OCI-LY7 (cell line): ENCODE results near the gene G2E3. TPM values are rescaled to one million over a fixed set of nuclear protein-coding genes. Genes with fewer than 3 reads are reported as not detected.

Experiments used
- BruUV-seq: library from RNA; stranded (reverse); fragments of 400-500 nt; replicated peaks from 2 replicates; lab custom pipeline; 2021; lab: Mats Ljungman, UMichigan
- CTCF ChIA-PET: fragments of 300-600 bp; sonication (Branson Sonifier 250); formaldehyde crosslinking; loops from one replicate; lab custom pipeline; 2022; ENCODE audit warnings: antibody characterized with exemption; ENCODE audit not compliant: unreplicated experiment; lab: Charles Lee
- POLR2A ChIA-PET: fragments of 300-600 bp; sonication (Branson Sonifier 250); formaldehyde crosslinking; loops from one replicate; lab custom pipeline; 2022; ENCODE audit warnings: antibody characterized with exemption; lab: Charles Lee
- DNase-seq: peaks from one replicate; pipeline ENCODE4 v3.0.0-alpha.2; 2015; ENCODE audit warnings: low spot score
- H2AFZ ChIP-seq: fragments of 200-600 bp; sonication (generic), shearing (Covaris generic); 2 replicates; pipeline ENCODE4 v1.6.1; 2014; ENCODE audit warnings: mild to moderate bottlenecking, antibody characterized with exemption, low read length, moderate library complexity
- H3K27ac ChIP-seq: fragments of 200-600 bp; sonication (generic); 2 replicates; pipeline ENCODE4 v1.5.1; 2014; ENCODE audit warnings: mixed run types, low read depth, mild to moderate bottlenecking, moderate library complexity, low read length, inconsistent platforms; ENCODE audit not compliant: poor library complexity, severe bottlenecking
- H3K36me3 ChIP-seq: fragments of 200-600 bp; sonication (generic); 2 replicates; pipeline ENCODE4 v1.6.1; 2014; ENCODE audit warnings: mild to moderate bottlenecking, antibody characterized with exemption, low read length, moderate library complexity, mixed read lengths; ENCODE audit not compliant: insufficient read depth
- H3K4me1 ChIP-seq: fragments of 200-600 bp; sonication (generic); 2 replicates; pipeline ENCODE4 v1.5.1; 2014; ENCODE audit warnings: mild to moderate bottlenecking, low read length; ENCODE audit not compliant: insufficient read depth, poor library complexity, severe bottlenecking
- H3K4me2 ChIP-seq: fragments of 200-600 bp; sonication (generic); 2 replicates; pipeline ENCODE4 v1.6.1; 2014; ENCODE audit warnings: mild to moderate bottlenecking, low read length
- H3K4me3 ChIP-seq: fragments of 200-600 bp; sonication (generic); 2 replicates; pipeline ENCODE4 v1.5.1; 2014; ENCODE audit warnings: mild to moderate bottlenecking, low read depth, low read length; ENCODE audit not compliant: poor library complexity, severe bottlenecking
- H3K79me2 ChIP-seq: fragments of 200-600 bp; sonication (generic); 2 replicates; pipeline ENCODE4 v1.6.1; 2016; ENCODE audit warnings: low read depth, mild to moderate bottlenecking, low read length, moderate library complexity, mixed read lengths; ENCODE audit not compliant: insufficient read depth
- H3K9me2 ChIP-seq: fragments of 200-600 bp; sonication (generic); 2 replicates; pipeline ENCODE4 v1.6.1; 2016; ENCODE audit warnings: mild to moderate bottlenecking, low read length, mixed read lengths; ENCODE audit not compliant: insufficient read depth
- H3K9me3 ChIP-seq: fragments of 200-600 bp; sonication (generic); 2 replicates; pipeline ENCODE4 v1.6.1; 2014; ENCODE audit warnings: mild to moderate bottlenecking, mixed run types, low read length, mixed read lengths
- H4K20me1 ChIP-seq: fragments of 200-600 bp; sonication (generic); 2 replicates; pipeline ENCODE4 v1.6.1; 2014; ENCODE audit warnings: mild to moderate bottlenecking, antibody characterized with exemption, low read length, moderate library complexity, mixed read lengths; ENCODE audit not compliant: insufficient read depth
- EZH2phosphoT487 ChIP-seq: fragments of 200-600 bp; sonication (generic); IDR thresholded peaks from 2 replicates; pipeline ENCODE4 v1.6.1; 2018; ENCODE audit warnings: low read depth, borderline replicate concordance, mild to moderate bottlenecking, mixed run types, antibody characterized with exemption, low read length, moderate library complexity, mixed read lengths
- intact Hi-C: fragments of 100-400 bp; cut with micrococcal nuclease; formaldehyde crosslinking; loops from one replicate; pipeline ENCODE4 v1.10.0; 2022; ENCODE audit not compliant: unreplicated experiment
- total RNA-seq, 2 experiments: library from RNA; depleted of rRNA in 1 of 2; stranded (reverse); fragments of >200 nt in 1 of 2; shearing (Covaris generic) in 1 of 2; gene quantifications; 2 replicates each; pipeline ENCODE4 v1.2.3, GENCODE V29; 2014 to 2022
- TF ChIP-seq, protein P1 (sequence below): fragments of 200-600 bp; sonication (generic); conservative IDR thresholded peaks from 2 replicates; pipeline ENCODE4 v1.5.1; 2014; ENCODE audit warnings: mild to moderate bottlenecking, antibody characterized with exemption, low read length, moderate library complexity, mixed read lengths

The G2E3 gene
- total RNA-seq, 2 experiments from 2014 or later = 22.3 to 43.9 TPM

DNA sequence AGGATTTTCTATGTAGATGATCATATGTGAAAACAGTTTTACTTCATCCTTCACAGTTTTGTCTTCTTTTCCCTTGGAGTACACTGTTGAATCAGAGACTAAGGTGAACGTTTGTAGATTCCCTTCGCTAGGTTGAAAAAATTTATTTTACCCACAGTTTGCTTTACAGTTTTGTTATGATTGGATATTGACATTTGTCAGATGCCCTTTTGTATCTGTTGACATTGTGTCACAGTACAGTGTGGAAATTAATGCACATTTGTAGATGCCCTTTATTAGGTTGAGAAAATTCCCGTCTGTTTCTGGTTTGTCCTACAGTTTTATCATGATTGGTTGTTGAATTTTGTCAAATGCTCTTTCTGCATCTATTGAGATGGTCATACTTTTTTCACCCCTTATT is 13.3 kb downstream of the G2E3 start:
- Histone ChIP-seq H3K4me1 (peaks cover 16% of the 10 kb centered on the region), H3K9me2 (no peaks in the 10 kb centered on the region), H2AFZ (no peak overlapping the region), H3K27ac (no peak overlapping the region), H3K9me3 (no peaks in the 10 kb centered on the region), H3K4me2 (no peak overlapping the region), H4K20me1 (peaks cover 46% of the 10 kb centered on the region; the same call in 1 of the 2 replicates), H3K36me3 (peaks cover 35% of the 10 kb centered on the region), H3K4me3 (no peak overlapping the region), H3K79me2 (peaks cover 100% of the 10 kb centered on the region)
- CTCF ChIA-PET = no interaction called here
- no peak for TF ChIP-seq EZH2phosphoT487
- TF ChIP-seq, protein P1, sequence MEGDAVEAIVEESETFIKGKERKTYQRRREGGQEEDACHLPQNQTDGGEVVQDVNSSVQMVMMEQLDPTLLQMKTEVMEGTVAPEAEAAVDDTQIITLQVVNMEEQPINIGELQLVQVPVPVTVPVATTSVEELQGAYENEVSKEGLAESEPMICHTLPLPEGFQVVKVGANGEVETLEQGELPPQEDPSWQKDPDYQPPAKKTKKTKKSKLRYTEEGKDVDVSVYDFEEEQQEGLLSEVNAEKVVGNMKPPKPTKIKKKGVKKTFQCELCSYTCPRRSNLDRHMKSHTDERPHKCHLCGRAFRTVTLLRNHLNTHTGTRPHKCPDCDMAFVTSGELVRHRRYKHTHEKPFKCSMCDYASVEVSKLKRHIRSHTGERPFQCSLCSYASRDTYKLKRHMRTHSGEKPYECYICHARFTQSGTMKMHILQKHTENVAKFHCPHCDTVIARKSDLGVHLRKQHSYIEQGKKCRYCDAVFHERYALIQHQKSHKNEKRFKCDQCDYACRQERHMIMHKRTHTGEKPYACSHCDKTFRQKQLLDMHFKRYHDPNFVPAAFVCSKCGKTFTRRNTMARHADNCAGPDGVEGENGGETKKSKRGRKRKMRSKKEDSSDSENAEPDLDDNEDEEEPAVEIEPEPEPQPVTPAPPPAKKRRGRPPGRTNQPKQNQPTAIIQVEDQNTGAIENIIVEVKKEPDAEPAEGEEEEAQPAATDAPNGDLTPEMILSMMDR = no peak
- no peak for DNase-seq
- intact Hi-C loops = no loop called here
- POLR2A ChIA-PET = interaction anchor here (0.6 to 1.4 kb wide), 4 partner anchors 11 to 403 kb away, joined by 3 read pairs; no protein-coding TSS in a partner anchor
- no TSS peak for BruUV-seq

DNA sequence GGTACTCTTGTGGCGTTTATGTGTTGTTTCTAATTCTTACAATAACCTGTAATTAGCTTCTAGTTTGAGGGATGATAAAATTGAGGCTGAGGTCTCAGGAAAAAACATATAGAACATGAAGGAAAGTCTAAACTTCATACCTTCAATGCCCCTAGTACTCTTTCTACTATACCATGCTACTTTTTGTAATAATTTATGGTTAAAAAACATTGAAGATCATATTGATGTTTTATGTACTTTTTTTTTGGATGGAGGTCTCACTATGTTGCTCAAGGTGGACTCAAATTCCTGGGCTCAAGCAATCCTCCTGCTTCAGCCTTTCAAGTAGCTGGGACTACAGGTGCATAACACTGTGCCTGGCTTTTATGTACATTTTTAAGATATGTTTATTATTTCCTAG is 13.8 kb downstream of the G2E3 start:
- intact Hi-C loops = no loop called here
- H3K4me1 ChIP-seq = peaks cover 16% of the 10 kb centered on the region
- TF ChIP-seq, protein P1 = no peak
- no peak for TF ChIP-seq EZH2phosphoT487
- CTCF ChIA-PET = no interaction called here
- no peak for DNase-seq
- H3K4me3 ChIP-seq = no peak overlapping the region
- peaks cover 39% of the 10 kb centered on the region for H3K36me3 ChIP-seq
- H4K20me1 ChIP-seq = peaks cover 44% of the 10 kb centered on the region; the same call in 1 of the 2 replicates
- no peaks in the 10 kb centered on the region for H3K9me2 ChIP-seq
- no peak overlapping the region for H2AFZ ChIP-seq
- H3K79me2 ChIP-seq = peaks cover 100% of the 10 kb centered on the region
- H3K4me2 ChIP-seq = no peak overlapping the region
- BruUV-seq = no TSS peak
- POLR2A ChIA-PET = interaction anchor here (0.6 to 1.4 kb wide), 3 partner anchors 9 to 402 kb away, joined by 3 read pairs; no protein-coding TSS in a partner anchor
- H3K9me3 ChIP-seq = no peaks in the 10 kb centered on the region
- no peak overlapping the region for H3K27ac ChIP-seq

DNA sequence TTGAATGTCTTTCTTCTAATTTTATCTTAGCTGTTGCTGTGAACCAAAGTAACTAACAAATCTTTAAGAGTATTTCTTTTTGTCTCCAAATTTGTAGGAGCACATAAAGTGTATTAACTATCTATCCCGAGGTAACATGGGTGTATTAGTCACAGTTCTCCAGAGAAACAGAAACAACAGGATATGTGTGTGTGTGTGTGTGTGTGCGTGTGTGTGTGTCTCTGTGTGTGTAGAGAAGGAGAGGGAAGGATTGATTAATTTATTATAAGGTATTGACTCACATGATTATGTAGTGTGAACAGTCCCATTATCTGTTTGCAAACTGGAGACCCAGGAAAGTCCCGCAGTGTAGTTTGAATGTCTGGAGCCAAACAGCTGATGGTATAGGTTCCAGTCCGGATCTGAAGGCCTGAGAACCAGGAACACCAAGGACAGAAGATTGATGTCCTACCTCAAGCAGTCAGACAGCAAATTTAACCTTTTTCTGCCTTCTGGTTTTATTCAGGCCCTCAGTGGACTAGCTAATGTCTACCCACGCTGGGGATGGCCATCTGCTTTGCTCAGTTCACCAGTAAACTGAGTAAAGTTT is 14.4 kb downstream of the G2E3 start:
- Histone ChIP-seq H3K9me3 (no peaks in the 10 kb centered on the region), H3K4me3 (no peak overlapping the region), H3K4me1 (peaks cover 16% of the 10 kb centered on the region), H3K9me2 (no peaks in the 10 kb centered on the region), H4K20me1 (peaks cover 40% of the 10 kb centered on the region; the same call in 1 of the 2 replicates), H3K36me3 (peaks cover 43% of the 10 kb centered on the region), H3K79me2 (peaks cover 100% of the 10 kb centered on the region), H3K27ac (no peak overlapping the region), H3K4me2 (peak overlapping the region; percentile 26; the same call in 1 of the 2 replicates), H2AFZ (no peak overlapping the region)
- ChIA-PET POLR2A (interaction anchor here (0.6 to 1.4 kb wide), 2 partner anchors 9 to 10 kb away, joined by 3 read pairs; no protein-coding TSS in a partner anchor), CTCF (no interaction called here)
- TF ChIP-seq, protein P1 = no peak
- TF ChIP-seq EZH2phosphoT487 = no peak
- BruUV-seq = no TSS peak
- DNase-seq = no peak
- intact Hi-C loops = no loop called here
